ENCODE results near the gene ARFGEF2.
"Not testable (repeated sequence)": the region's sequence is repeated elsewhere in the genome, so short reads cannot be mapped to it uniquely, and the experiment has no call there.

ARFGEF2 gene

DNA sequence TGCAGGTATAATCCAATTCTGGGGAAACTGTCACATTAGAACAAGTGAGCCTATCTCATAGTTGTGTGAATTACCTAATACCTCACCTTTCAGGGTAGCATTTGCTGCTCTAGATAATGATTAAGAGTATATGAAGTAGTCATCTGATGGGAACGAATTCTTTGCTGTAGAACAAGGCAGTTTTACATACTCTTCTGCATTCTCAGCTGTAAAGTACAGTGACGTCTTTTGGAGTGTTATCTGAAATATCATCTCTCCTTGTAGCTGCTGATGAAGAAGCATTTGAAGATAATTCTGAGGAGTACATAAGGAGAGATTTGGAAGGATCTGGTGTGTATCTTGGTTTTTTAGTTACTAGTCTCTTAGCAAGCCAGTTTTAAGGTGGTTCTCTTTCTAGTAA, 153.0 kb downstream of the ARFGEF2 start:
- no peak for DNase-seq (ENCODE audit: low read depth, low spot score)

DNA sequence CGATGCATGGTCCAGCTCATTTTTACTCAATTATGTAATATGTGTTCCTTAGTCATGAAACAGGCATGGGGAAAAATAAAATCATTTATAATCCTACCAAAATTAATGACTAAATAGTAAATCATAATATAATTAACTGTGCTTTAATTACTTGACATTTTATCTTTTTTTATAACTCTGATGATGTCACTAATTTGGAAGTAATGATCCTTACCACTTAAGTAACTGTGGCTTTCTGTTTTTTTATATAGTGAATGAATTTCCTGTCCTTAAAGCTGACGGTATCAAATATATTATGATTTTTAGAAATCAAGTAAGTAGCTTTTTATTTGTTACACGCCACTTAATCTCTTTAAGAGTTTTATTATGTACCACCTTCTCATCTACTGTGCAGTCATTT, 156.8 kb downstream of the ARFGEF2 start:
- no peak for DNase-seq (ENCODE audit: low read depth, low spot score)

DNA sequence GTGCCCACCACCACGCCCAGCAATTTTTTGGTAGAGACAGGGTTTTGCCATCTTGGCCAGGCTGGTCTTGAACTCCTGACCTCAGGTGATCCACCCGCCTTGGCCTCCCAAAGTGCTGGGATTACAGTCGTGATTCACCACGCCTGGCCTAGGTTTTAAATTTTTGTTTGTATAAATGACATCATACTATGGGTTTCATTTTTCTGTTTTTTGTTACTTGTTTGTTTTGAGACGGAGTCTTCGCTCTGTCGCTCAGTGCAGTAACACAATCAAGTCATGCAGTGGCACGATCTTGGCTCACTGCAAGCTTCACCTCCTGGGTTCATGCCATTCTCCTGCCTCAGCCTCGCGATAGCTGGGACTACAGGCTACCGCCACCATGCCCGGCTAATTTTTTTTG, 160.8 kb downstream of the ARFGEF2 start:
- not testable (repeated sequence) for DNase-seq (ENCODE audit: low read depth, low spot score)

Data from iPS DF 19.7 (cell line).